RWPE2 (cell line): ENCODE data around the gene PRSS21.
A peak's percentile ranks its signal among the peaks of the same experiment; 100 is the strongest.

Experiments
- ATAC-seq: fragments of 200-7000 bp; cut with Tn5 transposase; 3 replicates; pipeline ENCODE4 v1.9.1; 2021; ENCODE audit warnings: low read depth
- DNase-seq: peaks from one replicate; pipeline ENCODE4 v3.0.0-alpha.2; 2020; ENCODE audit warnings: low spot score
- H3K27ac ChIP-seq: fragments of 450-650 bp; 2 replicates; pipeline ENCODE4 v1.5.1; 2017; ENCODE audit warnings: mild to moderate bottlenecking; ENCODE audit not compliant: poor library complexity, severe bottlenecking
- H3K27me3 ChIP-seq: fragments of 250-450 bp; sonication (Bioruptor Pico); 2 replicates; pipeline ENCODE4 v1.5.1; 2021; ENCODE audit warnings: mild to moderate bottlenecking, moderate library complexity; ENCODE audit not compliant: insufficient read depth, poor library complexity, severe bottlenecking
- H3K36me3 ChIP-seq: fragments of 250-450 bp; sonication (Bioruptor Pico); 2 replicates; pipeline ENCODE4 v1.5.1; 2020; ENCODE audit warnings: low read depth, mild to moderate bottlenecking, moderate library complexity
- H3K4me1 ChIP-seq: fragments of 250-450 bp; sonication (Bioruptor Pico); 2 replicates; pipeline ENCODE4 v1.5.1; 2021; ENCODE audit warnings: mild to moderate bottlenecking, moderate library complexity; ENCODE audit not compliant: insufficient read depth, poor library complexity, severe bottlenecking
- H3K4me3 ChIP-seq: fragments of 250-450 bp; sonication (Bioruptor Pico); 2 replicates; pipeline ENCODE4 v1.5.1; 2021; ENCODE audit warnings: mild to moderate bottlenecking, moderate library complexity; ENCODE audit not compliant: severe bottlenecking
- H3K9me3 ChIP-seq: fragments of 250-450 bp; sonication (Bioruptor Pico); 2 replicates; pipeline ENCODE4 v1.5.1; 2021; ENCODE audit warnings: mild to moderate bottlenecking, moderate library complexity; ENCODE audit not compliant: severe bottlenecking
- TF ChIP-seq, protein P1 (sequence below): fragments of 450-650 bp; IDR thresholded peaks from one replicate; pipeline ENCODE4 v1.5.1; 2017; ENCODE audit warnings: mild to moderate bottlenecking, moderate library complexity; ENCODE audit not compliant: poor library complexity, severe bottlenecking

Gene PRSS21, protein sequence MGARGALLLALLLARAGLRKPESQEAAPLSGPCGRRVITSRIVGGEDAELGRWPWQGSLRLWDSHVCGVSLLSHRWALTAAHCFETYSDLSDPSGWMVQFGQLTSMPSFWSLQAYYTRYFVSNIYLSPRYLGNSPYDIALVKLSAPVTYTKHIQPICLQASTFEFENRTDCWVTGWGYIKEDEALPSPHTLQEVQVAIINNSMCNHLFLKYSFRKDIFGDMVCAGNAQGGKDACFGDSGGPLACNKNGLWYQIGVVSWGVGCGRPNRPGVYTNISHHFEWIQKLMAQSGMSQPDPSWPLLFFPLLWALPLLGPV

DNA sequence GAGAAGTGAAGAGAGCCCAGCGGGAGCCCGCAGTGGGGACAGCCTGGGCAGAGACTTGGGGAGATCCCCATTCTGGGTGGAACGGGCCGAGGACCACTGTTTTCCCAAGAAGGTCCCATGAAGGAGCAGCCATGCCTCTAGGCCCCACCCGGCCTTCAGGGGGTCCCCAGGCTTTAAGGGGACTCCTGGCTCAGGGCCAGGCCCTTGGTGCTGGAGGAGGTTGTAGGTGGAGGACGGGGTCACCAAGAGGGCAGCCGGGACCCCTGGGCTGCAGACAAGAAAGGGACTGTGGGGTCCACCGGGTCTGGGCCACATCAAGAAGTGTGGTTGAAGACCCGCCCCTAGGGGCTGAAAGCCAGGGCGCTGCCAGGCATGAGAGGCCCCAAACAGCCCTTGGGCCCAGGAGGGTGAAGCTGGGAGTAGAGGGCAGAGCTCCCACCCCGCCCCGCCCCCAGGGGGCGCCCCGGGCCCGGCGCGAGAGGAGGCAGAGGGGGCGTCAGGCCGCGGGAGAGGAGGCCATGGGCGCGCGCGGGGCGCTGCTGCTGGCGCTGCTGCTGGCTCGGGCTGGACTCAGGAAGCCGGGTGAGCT lies at the start of gene PRSS21:
TSS of gene PRSS21 (plus strand) at position 487 of the 589 bp plus-strand sequence. CDS start at position 519, 32 bp downstream.
- Histone ChIP-seq H3K9me3 (no peaks in the 10 kb centered on the region), H3K36me3 (no peaks in the 10 kb centered on the region), H3K27ac (peak within 1 kb of the TSS; percentile 23), H3K4me1 (no peaks in the 10 kb centered on the region), H3K4me3 (peak within 1 kb of the TSS; percentile 29), H3K27me3 (no peaks in the 10 kb centered on the region)
- ATAC-seq = peak; percentile 69
- DNase-seq = peak; percentile 52
- TF ChIP-seq, protein P1, sequence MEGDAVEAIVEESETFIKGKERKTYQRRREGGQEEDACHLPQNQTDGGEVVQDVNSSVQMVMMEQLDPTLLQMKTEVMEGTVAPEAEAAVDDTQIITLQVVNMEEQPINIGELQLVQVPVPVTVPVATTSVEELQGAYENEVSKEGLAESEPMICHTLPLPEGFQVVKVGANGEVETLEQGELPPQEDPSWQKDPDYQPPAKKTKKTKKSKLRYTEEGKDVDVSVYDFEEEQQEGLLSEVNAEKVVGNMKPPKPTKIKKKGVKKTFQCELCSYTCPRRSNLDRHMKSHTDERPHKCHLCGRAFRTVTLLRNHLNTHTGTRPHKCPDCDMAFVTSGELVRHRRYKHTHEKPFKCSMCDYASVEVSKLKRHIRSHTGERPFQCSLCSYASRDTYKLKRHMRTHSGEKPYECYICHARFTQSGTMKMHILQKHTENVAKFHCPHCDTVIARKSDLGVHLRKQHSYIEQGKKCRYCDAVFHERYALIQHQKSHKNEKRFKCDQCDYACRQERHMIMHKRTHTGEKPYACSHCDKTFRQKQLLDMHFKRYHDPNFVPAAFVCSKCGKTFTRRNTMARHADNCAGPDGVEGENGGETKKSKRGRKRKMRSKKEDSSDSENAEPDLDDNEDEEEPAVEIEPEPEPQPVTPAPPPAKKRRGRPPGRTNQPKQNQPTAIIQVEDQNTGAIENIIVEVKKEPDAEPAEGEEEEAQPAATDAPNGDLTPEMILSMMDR = peak; percentile 67

DNA sequence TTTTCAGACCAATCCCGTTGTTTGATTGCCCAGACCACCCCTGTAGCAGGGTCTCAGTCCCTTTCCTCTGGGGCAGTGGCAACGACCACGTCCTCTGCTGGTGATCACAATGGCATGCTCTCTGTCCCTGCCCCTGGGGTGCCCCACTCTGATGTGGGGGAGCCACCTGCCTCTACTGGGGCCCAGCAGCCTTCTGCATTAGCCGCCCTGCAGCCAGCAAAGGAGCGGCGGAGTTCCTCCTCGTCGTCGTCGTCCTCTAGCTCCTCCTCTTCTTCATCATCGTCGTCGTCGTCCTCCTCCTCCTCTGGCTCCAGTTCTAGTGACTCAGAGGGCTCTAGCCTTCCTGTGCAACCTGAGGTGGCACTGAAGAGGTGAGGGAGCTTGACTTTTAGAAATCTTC lies 49.1 kb upstream of the PRSS21 start:
- ATAC-seq (no peak; the same call in 2 of the 3 replicates), DNase-seq (no peak)
- peaks cover 96% of the 10 kb centered on the region for H3K36me3 ChIP-seq
- TF ChIP-seq, protein P1 = no peak
- H3K4me3 ChIP-seq = no peak overlapping the region
- H3K9me3 ChIP-seq = no peaks in the 10 kb centered on the region
- H3K27ac ChIP-seq = peak overlapping the region; percentile 88
- no peaks in the 10 kb centered on the region for H3K27me3 ChIP-seq
- H3K4me1 ChIP-seq = peaks cover 32% of the 10 kb centered on the region

DNA sequence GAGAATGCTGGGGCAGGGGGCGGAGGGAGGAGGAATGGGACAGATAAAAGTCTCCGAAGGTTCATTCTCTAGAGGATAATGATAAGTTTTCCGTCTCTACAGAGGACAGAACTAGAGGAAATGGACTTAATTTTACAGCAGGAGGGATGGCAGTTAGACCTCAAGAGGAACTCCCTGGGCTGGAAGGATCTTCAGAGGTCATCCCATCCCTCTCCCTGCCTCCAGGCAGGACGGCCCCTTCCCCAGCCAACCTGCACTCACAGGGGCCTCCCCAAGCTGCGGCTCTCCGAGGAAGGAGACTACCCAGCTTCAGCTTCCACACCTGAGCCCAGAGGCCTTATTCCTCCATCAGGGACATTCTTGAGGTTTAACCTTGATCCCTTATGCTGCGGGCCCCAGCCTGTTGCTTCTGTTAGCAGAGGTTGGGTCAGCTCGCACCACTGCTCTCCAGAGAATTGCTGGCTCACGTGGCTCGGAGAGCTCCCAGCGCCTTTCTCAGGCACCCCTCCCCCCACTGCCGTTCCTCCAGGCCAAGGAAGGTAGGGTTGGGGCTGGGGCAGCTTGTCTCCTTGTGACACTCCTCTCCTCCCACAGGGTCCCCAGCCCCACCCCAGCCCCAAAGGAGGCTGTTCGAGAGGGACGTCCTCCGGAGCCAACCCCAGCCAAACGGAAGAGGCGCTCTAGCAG lies 48.5 kb upstream of the PRSS21 start:
- Histone ChIP-seq H3K27ac (peak overlapping the region; percentile 88), H3K9me3 (no peaks in the 10 kb centered on the region), H3K4me1 (peaks cover 38% of the 10 kb centered on the region), H3K27me3 (no peaks in the 10 kb centered on the region), H3K36me3 (peaks cover 96% of the 10 kb centered on the region), H3K4me3 (no peak overlapping the region)
- ATAC-seq = peak; percentile 30
- TF ChIP-seq, protein P1 = no peak
- no peak for DNase-seq

DNA sequence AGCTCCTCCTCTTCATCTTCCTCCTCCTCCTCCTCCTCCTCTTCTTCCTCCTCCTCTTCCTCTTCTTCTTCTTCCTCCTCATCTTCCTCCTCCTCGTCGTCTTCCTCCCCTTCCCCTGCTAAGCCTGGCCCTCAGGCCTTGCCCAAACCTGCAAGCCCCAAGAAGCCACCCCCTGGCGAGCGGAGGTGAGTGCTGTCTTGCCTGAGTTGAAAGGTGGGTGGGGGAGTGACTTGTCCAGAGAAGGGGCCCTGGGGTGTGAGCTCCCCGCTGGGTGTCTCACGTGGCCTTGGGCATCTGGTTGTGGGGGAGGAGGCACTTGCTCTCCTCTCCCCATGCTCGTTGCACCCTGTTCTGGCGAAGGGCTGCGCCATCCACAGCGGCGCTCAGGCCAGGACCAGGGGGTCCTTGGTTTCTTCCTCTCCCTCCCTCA lies 47.9 kb upstream of the PRSS21 start:
- DNase-seq = no peak
- Histone ChIP-seq H3K27ac (peak overlapping the region; percentile 88), H3K9me3 (no peaks in the 10 kb centered on the region), H3K4me3 (no peak overlapping the region), H3K4me1 (peaks cover 38% of the 10 kb centered on the region), H3K36me3 (peaks cover 96% of the 10 kb centered on the region), H3K27me3 (no peaks in the 10 kb centered on the region)
- ATAC-seq = no peak
- TF ChIP-seq, protein P1 = no peak
